Karpas-422 (cell line): ENCODE measurements around the gene TPK1. TPM values are rescaled to one million over a fixed set of nuclear protein-coding genes. Genes with fewer than 3 reads are reported as not detected.
A peak's percentile ranks its signal among the peaks of the same experiment; 100 is the strongest.

Experiments used
- DNase-seq: peaks from one replicate; pipeline ENCODE4 v3.0.0-alpha.2; 2015
- H2AFZ ChIP-seq: fragments of 200-600 bp; sonication (generic); 2 replicates; pipeline ENCODE4 v1.6.1; 2014; ENCODE audit warnings: antibody characterized with exemption, low read length, mixed read lengths
- H3K27ac ChIP-seq: fragments of 200-600 bp; sonication (generic); 2 replicates; pipeline ENCODE4 v1.5.1; 2014; ENCODE audit warnings: mild to moderate bottlenecking, low read length, moderate library complexity
- H3K27me3 ChIP-seq: fragments of 200-600 bp; sonication (generic); 2 replicates; pipeline ENCODE4 v1.6.1; 2014; ENCODE audit warnings: low read length, mixed read lengths
- H3K36me3 ChIP-seq: fragments of 200-600 bp; sonication (generic); 2 replicates; pipeline ENCODE4 v1.6.1; 2014; ENCODE audit warnings: low read length, mixed read lengths; ENCODE audit not compliant: insufficient read depth
- H3K4me1 ChIP-seq: fragments of 200-600 bp; sonication (generic); 2 replicates; pipeline ENCODE4 v1.6.1; 2014; ENCODE audit warnings: mild to moderate bottlenecking, low read length, mixed read lengths
- H3K4me2 ChIP-seq: fragments of 200-600 bp; sonication (generic); 2 replicates; pipeline ENCODE4 v1.6.1; 2014; ENCODE audit warnings: low read length, low read depth, mild to moderate bottlenecking; ENCODE audit not compliant: poor library complexity, severe bottlenecking
- H3K4me3 ChIP-seq: fragments of 200-600 bp; sonication (generic); 2 replicates; pipeline ENCODE4 v1.5.1; 2014; ENCODE audit warnings: mild to moderate bottlenecking, antibody characterized with exemption, low read length, mixed read lengths
- H3K79me2 ChIP-seq: fragments of 200-600 bp; sonication (generic); 2 replicates; pipeline ENCODE4 v1.6.1; 2014; ENCODE audit warnings: mild to moderate bottlenecking, low read length, mixed read lengths
- H3K9ac ChIP-seq: fragments of 200-600 bp; sonication (generic); 2 replicates; pipeline ENCODE4 v1.6.0; 2014; ENCODE audit warnings: low read length
- H3K9me2 ChIP-seq: fragments of 200-600 bp; sonication (generic), shearing (Covaris generic); replicated peaks from 2 replicates; pipeline ENCODE4 v1.6.0; 2014; ENCODE audit warnings: mild to moderate bottlenecking, low read length, moderate library complexity; ENCODE audit not compliant: insufficient read depth
- H3K9me3 ChIP-seq: fragments of 300-700, 200-600 bp; sonication (generic); 2 replicates; pipeline ENCODE4 v1.6.1; 2014; ENCODE audit warnings: low read length, mixed read lengths
- H4K20me1 ChIP-seq: fragments of 200-600 bp; sonication (generic); 2 replicates; pipeline ENCODE4 v1.6.1; 2014; ENCODE audit warnings: mild to moderate bottlenecking, antibody characterized with exemption, low read length, low read depth; ENCODE audit not compliant: insufficient read depth
- total RNA-seq: library from RNA; depleted of rRNA; stranded (reverse); fragments of >200 nt; shearing (Covaris generic); gene quantifications from 2 replicates; pipeline ENCODE4 v1.2.3, GENCODE V29; 2014; ENCODE audit warnings: low replicate concordance

The TPK1 gene
- total RNA-seq, 1 experiment from 2014 or later: 11.5 TPM

DNA sequence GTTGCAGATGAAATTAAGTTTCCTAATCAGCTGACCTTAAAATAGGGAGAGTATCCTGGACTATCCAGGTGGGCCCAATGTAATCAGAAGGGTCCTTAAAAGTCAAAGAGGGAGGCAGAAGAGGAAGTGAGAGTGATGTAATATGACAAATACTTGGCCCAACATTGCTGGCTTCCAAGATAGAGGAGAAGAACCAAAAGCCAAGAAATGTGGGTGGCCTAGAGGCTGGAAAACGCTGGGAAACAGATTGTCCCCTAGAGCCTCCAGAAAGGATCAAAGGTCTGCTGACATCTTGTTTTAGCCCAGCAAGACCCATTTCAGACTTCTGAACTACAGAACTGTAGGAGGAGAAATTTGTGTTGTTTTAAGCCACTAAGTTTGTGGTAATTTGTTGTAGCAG is 352.7 kb downstream of the TPK1 start:
- Histone ChIP-seq H4K20me1 (no peaks in the 10 kb centered on the region), H3K4me3 (no peak overlapping the region), H3K9me3 (no peaks in the 10 kb centered on the region), H3K9ac (no peak overlapping the region), H3K27ac (no peak overlapping the region), H3K4me1 (no peaks in the 10 kb centered on the region), H3K4me2 (no peak overlapping the region), H2AFZ (no peak overlapping the region), H3K79me2 (no peaks in the 10 kb centered on the region), H3K9me2 (no peaks in the 10 kb centered on the region), H3K36me3 (no peaks in the 10 kb centered on the region), H3K27me3 (no peaks in the 10 kb centered on the region)
- DNase-seq: no peak

- Histone ChIP-seq H3K4me1 (no peaks in the 10 kb centered on the region), H3K4me2 (no peak overlapping the region), H3K27ac (no peak overlapping the region), H3K9me3 (no peaks in the 10 kb centered on the region), H3K27me3 (no peaks in the 10 kb centered on the region), H4K20me1 (no peaks in the 10 kb centered on the region), H3K9me2 (no peaks in the 10 kb centered on the region), H3K9ac (no peak overlapping the region), H3K79me2 (no peaks in the 10 kb centered on the region), H3K4me3 (no peak overlapping the region), H3K36me3 (no peaks in the 10 kb centered on the region), H2AFZ (no peak overlapping the region)
- DNase-seq: no peak
These were observed 354.0 kb downstream of the TPK1 start for GRCh38 chr7:144481833-144482232.

DNA sequence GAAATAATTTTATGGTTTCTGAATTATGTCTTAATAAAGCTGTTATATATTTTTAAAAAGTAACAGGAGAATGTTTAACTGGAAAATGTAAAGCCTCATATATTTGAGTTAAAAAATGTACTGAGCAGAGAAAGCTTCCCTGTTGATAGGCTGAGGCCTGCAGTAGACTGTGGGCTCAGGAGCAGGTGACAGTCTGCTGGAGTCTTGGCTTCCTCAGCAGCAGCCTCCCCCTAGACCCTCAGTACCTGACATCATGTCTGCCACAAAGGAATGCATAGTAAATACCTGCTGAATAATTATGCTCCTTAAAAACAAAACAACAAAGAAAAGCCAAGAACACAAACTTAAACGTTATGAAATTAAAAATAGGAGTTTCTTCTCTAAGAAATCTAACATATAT is 358.5 kb downstream of the TPK1 start:
- no peak overlapping the region for H3K27ac ChIP-seq
- H4K20me1 ChIP-seq: no peaks in the 10 kb centered on the region
- H3K27me3 ChIP-seq: no peaks in the 10 kb centered on the region
- no peaks in the 10 kb centered on the region for H3K9me2 ChIP-seq
- H3K79me2 ChIP-seq: no peaks in the 10 kb centered on the region
- H3K9me3 ChIP-seq: no peaks in the 10 kb centered on the region
- H3K4me3 ChIP-seq: no peak overlapping the region
- H3K9ac ChIP-seq: no peak overlapping the region
- no peak overlapping the region for H3K4me2 ChIP-seq
- H3K36me3 ChIP-seq: no peaks in the 10 kb centered on the region
- peaks cover 18% of the 10 kb centered on the region for H3K4me1 ChIP-seq
- no peak for DNase-seq
- H2AFZ ChIP-seq: no peak overlapping the region

DNA sequence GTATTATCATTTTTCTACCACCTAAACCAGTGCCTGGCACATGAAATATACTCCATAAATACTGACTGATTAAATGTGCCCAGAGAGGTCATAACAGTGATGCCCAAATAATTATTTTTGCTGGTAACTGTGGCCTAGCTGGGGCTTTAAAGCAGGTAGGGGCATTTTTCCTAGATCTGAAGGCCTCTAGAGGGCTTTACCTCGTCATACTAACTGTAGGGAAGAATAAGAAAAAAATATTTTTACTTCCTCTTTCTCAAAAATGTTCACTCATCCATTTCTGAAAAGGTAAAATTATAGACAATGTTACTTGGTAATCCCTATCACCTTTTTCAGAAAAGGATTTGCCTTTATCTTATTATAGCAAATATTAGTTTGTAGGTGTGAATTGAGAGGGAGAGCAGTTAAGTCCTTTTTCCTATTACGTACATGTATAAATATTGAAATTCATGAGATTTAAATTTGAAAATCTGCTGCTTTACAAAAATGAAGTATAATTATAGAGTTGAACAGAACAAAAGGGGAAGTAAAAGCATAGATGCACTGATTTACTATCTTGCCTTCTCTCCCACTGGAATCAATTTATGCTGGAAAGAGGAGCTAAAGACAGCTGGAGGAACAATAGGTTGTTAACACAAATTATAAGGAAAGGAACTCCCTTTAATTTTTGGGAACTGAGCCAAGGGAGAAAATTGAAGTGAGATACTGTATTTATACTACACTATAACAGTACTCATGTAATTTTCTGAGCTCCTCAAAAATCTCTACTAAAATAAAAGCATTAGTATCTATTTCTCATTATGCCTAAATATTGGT is 360.8 kb downstream of the TPK1 start:
- Histone ChIP-seq H3K9me2 (no peaks in the 10 kb centered on the region), H3K4me1 (peaks cover 18% of the 10 kb centered on the region), H3K27ac (no peak overlapping the region), H3K36me3 (no peaks in the 10 kb centered on the region), H3K27me3 (no peaks in the 10 kb centered on the region), H3K4me3 (no peak overlapping the region), H3K4me2 (peak overlapping the region; percentile 44), H3K9me3 (no peaks in the 10 kb centered on the region), H3K9ac (no peak overlapping the region), H3K79me2 (no peaks in the 10 kb centered on the region), H4K20me1 (no peaks in the 10 kb centered on the region), H2AFZ (no peak overlapping the region)
- peak; percentile 45 for DNase-seq

- Histone ChIP-seq H3K27ac (no peak overlapping the region), H3K79me2 (no peaks in the 10 kb centered on the region), H3K9ac (no peak overlapping the region), H4K20me1 (no peaks in the 10 kb centered on the region), H3K9me2 (no peaks in the 10 kb centered on the region), H3K4me2 (peak overlapping the region; percentile 44), H3K9me3 (no peaks in the 10 kb centered on the region), H2AFZ (no peak overlapping the region), H3K36me3 (no peaks in the 10 kb centered on the region), H3K4me1 (peaks cover 18% of the 10 kb centered on the region), H3K4me3 (no peak overlapping the region), H3K27me3 (no peaks in the 10 kb centered on the region)
- no peak for DNase-seq
These were observed 361.5 kb downstream of the TPK1 start for GRCh38 chr7:144474363-144474762.

GRCh38 chr7:144473908-144474307 is 361.9 kb downstream of the TPK1 start:
- H3K4me3 ChIP-seq: no peak overlapping the region
- H3K4me2 ChIP-seq: no peak overlapping the region
- no peak overlapping the region for H3K27ac ChIP-seq
- H3K27me3 ChIP-seq: no peaks in the 10 kb centered on the region
- H2AFZ ChIP-seq: no peak overlapping the region
- H3K9me3 ChIP-seq: no peaks in the 10 kb centered on the region
- H3K79me2 ChIP-seq: no peaks in the 10 kb centered on the region
- H3K9ac ChIP-seq: no peak overlapping the region
- H3K36me3 ChIP-seq: no peaks in the 10 kb centered on the region
- no peaks in the 10 kb centered on the region for H4K20me1 ChIP-seq
- H3K9me2 ChIP-seq: no peaks in the 10 kb centered on the region
- peaks cover 18% of the 10 kb centered on the region for H3K4me1 ChIP-seq
- no peak for DNase-seq

- peaks cover 11% of the 10 kb centered on the region for H3K4me1 ChIP-seq
- no peak for DNase-seq
- H3K9me3 ChIP-seq: no peaks in the 10 kb centered on the region
These were observed 365.8 kb downstream of the TPK1 start for GRCh38 chr7:144470078-144470477.

DNA sequence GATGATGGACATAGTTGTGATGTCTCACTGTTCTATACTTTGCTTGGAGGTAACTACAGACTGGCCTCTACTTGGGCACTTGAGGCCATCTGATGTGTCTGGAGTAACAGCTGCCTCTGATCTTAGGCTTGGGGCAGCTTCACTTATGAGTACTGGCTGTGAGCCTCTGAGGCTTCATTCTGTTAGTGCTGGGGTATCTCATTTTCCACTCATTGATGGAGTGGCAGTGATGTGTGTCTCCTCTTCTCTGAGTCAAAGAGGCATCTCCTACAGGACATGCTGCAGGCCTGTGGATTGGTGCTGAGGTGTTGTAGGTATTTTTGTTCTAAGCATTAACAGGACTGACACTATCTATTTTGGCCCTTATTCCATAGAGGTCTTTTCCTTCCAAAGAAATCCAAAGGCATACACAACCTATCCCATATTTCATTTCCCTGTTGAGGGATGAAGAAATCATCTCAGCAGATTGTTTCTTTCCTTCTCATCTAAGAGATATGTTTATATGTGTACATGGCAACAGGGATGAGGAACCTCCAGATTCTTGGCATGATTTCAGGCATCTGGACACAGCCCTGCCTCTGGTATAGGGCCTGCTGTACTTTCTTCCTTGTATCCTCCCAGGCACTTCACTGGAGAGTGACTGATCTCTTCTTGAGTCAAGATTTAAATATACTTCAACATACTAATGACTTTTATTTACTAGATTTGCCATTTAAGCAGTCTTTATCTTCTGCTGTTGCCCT is 366.7 kb downstream of the TPK1 start:
- no peak for DNase-seq
- Histone ChIP-seq H3K36me3 (no peaks in the 10 kb centered on the region), H3K4me3 (no peak overlapping the region), H2AFZ (no peak overlapping the region), H3K9me3 (no peaks in the 10 kb centered on the region), H3K9ac (no peak overlapping the region), H3K9me2 (no peaks in the 10 kb centered on the region), H3K79me2 (no peaks in the 10 kb centered on the region), H3K4me1 (peaks cover 2% of the 10 kb centered on the region), H4K20me1 (no peaks in the 10 kb centered on the region), H3K27me3 (no peaks in the 10 kb centered on the region), H3K27ac (no peak overlapping the region), H3K4me2 (no peak overlapping the region)

More at GRCh38 chr7:144470078-144470477, 365.8 kb downstream of the TPK1 start:
- Histone ChIP-seq H3K27me3 (no peaks in the 10 kb centered on the region), H3K9ac (no peak overlapping the region), H4K20me1 (no peaks in the 10 kb centered on the region), H3K4me2 (no peak overlapping the region), H3K36me3 (no peaks in the 10 kb centered on the region), H3K27ac (no peak overlapping the region), H3K9me2 (no peaks in the 10 kb centered on the region), H3K4me3 (no peak overlapping the region), H3K79me2 (no peaks in the 10 kb centered on the region), H2AFZ (no peak overlapping the region)
